ENCODE results near the gene TK2. TPM values are rescaled to one million over a fixed set of nuclear protein-coding genes. Genes with fewer than 3 reads are reported as not detected.
"Not testable (repeated sequence)": the region's sequence is repeated elsewhere in the genome, so short reads cannot be mapped to it uniquely, and the experiment has no call there.

The TK2 gene
- total and polyA plus RNA-seq, 2 donors (not counting 1 experiment from before 2014, with no cell fraction given): 34.8 to 73.7 TPM

GRCh38 chr16:66469291-66469946, 80.5 kb downstream of the TK2 start:
- DNase-seq (ENCODE audit: low read depth in 2 of 2): no peak

GRCh38 chr16:66468321-66468965, 81.5 kb downstream of the TK2 start:
- no peaks in the 10 kb centered on the region for H3K27me3 ChIP-seq (ENCODE audit: control insufficient read depth, insufficient read depth, low read length)
- no peak overlapping the region for H3K4me3 ChIP-seq (replicated peaks in 1 of 4; ENCODE audit: control extremely low read depth in 1 of 4, insufficient read depth in 1 of 4, low read depth in 3 of 4, low read length in 4 of 4)
- H3K4me1 ChIP-seq (ENCODE audit: control insufficient read depth, extremely low read depth, insufficient read depth, low read length): no peaks in the 10 kb centered on the region
- no peak overlapping the region for H2AFZ ChIP-seq (ENCODE audit: low read length)
- H3K4me2 ChIP-seq (ENCODE audit: extremely low read depth, insufficient read depth, low read length): no peak overlapping the region
- H4K20me1 ChIP-seq (ENCODE audit: control insufficient read depth, extremely low read depth, insufficient read depth, low read length): no peaks in the 10 kb centered on the region
- TF ChIP-seq CTCF (conservative IDR thresholded peaks at IDR 0.05 in 1 of 2, IDR thresholded peaks at IDR 0.05 in 1 of 2; ENCODE audit: low read depth in 1 of 2, low read length in 2 of 2): no peak
- TF ChIP-seq EZH2 (IDR thresholded peaks at IDR 0.05; ENCODE audit: low read length, missing control alignments): no peak
- H3K9me3 ChIP-seq (ENCODE audit: control insufficient read depth, insufficient read depth, low read depth, low read length): no peaks in the 10 kb centered on the region
- H3K27ac ChIP-seq (ENCODE audit: insufficient read depth, low read length): no peak overlapping the region
- no peaks in the 10 kb centered on the region for H3K36me3 ChIP-seq (ENCODE audit: control insufficient read depth, insufficient read depth, low read length)
- DNase-seq (ENCODE audit: low read depth in 2 of 2): no peak
- H3K9ac ChIP-seq (ENCODE audit: insufficient read depth, low read length): no peak overlapping the region
- H3K79me2 ChIP-seq (ENCODE audit: control insufficient read depth, insufficient read depth, low read length): no peaks in the 10 kb centered on the region

More at GRCh38 chr16:66469291-66469946, 80.5 kb downstream of the TK2 start:
- Histone ChIP-seq H3K79me2 (ENCODE audit: control insufficient read depth, insufficient read depth, low read length) (no peaks in the 10 kb centered on the region), H4K20me1 (ENCODE audit: control insufficient read depth, extremely low read depth, insufficient read depth, low read length) (no peaks in the 10 kb centered on the region), H3K4me2 (ENCODE audit: extremely low read depth, insufficient read depth, low read length) (no peak overlapping the region), H3K4me1 (ENCODE audit: control insufficient read depth, extremely low read depth, insufficient read depth, low read length) (no peaks in the 10 kb centered on the region), H3K9ac (ENCODE audit: insufficient read depth, low read length) (no peak overlapping the region), H2AFZ (ENCODE audit: low read length) (no peak overlapping the region), H3K36me3 (ENCODE audit: control insufficient read depth, insufficient read depth, low read length) (no peaks in the 10 kb centered on the region), H3K27me3 (ENCODE audit: control insufficient read depth, insufficient read depth, low read length) (no peaks in the 10 kb centered on the region), H3K27ac (ENCODE audit: insufficient read depth, low read length) (no peak overlapping the region), H3K4me3 (replicated peaks in 1 of 4; ENCODE audit: control extremely low read depth in 1 of 4, insufficient read depth in 1 of 4, low read depth in 3 of 4, low read length in 4 of 4) (no peak overlapping the region), H3K9me3 (ENCODE audit: control insufficient read depth, insufficient read depth, low read depth, low read length) (no peaks in the 10 kb centered on the region)
- TF ChIP-seq CTCF (conservative IDR thresholded peaks at IDR 0.05 in 1 of 2, IDR thresholded peaks at IDR 0.05 in 1 of 2; ENCODE audit: low read depth in 1 of 2, low read length in 2 of 2): no peak

- TF ChIP-seq CTCF (conservative IDR thresholded peaks at IDR 0.05 in 1 of 2, IDR thresholded peaks at IDR 0.05 in 1 of 2; ENCODE audit: low read depth in 1 of 2, low read length in 2 of 2) (no peak), EZH2 (IDR thresholded peaks at IDR 0.05; ENCODE audit: low read length, missing control alignments) (no peak)
- H3K27ac ChIP-seq (ENCODE audit: insufficient read depth, low read length): no peak overlapping the region
- H3K36me3 ChIP-seq (ENCODE audit: control insufficient read depth, insufficient read depth, low read length): no peaks in the 10 kb centered on the region
- DNase-seq (ENCODE audit: low read depth in 2 of 2): no peak
- H3K79me2 ChIP-seq (ENCODE audit: control insufficient read depth, insufficient read depth, low read length): no peaks in the 10 kb centered on the region
- no peak overlapping the region for H3K4me2 ChIP-seq (ENCODE audit: extremely low read depth, insufficient read depth, low read length)
- no peaks in the 10 kb centered on the region for H3K4me1 ChIP-seq (ENCODE audit: control insufficient read depth, extremely low read depth, insufficient read depth, low read length)
- H3K4me3 ChIP-seq (replicated peaks in 1 of 4; ENCODE audit: control extremely low read depth in 1 of 4, insufficient read depth in 1 of 4, low read depth in 3 of 4, low read length in 4 of 4): no peak overlapping the region
- H4K20me1 ChIP-seq (ENCODE audit: control insufficient read depth, extremely low read depth, insufficient read depth, low read length): no peaks in the 10 kb centered on the region
- no peaks in the 10 kb centered on the region for H3K9me3 ChIP-seq (ENCODE audit: control insufficient read depth, insufficient read depth, low read depth, low read length)
- no peak overlapping the region for H3K9ac ChIP-seq (ENCODE audit: insufficient read depth, low read length)
- no peak overlapping the region for H2AFZ ChIP-seq (ENCODE audit: low read length)
- no peaks in the 10 kb centered on the region for H3K27me3 ChIP-seq (ENCODE audit: control insufficient read depth, insufficient read depth, low read length)
These were observed 82.3 kb downstream of the TK2 start for GRCh38 chr16:66467611-66468010.

GRCh38 chr16:66466636-66467035, 83.3 kb downstream of the TK2 start:
- not testable (repeated sequence) for H4K20me1 ChIP-seq (ENCODE audit: control insufficient read depth, extremely low read depth, insufficient read depth, low read length); DNase-seq (ENCODE audit: low read depth in 2 of 2); H3K9me3 ChIP-seq (ENCODE audit: control insufficient read depth, insufficient read depth, low read depth, low read length); H3K4me2 ChIP-seq (ENCODE audit: extremely low read depth, insufficient read depth, low read length); H3K27ac ChIP-seq (ENCODE audit: insufficient read depth, low read length); H3K27me3 ChIP-seq (ENCODE audit: control insufficient read depth, insufficient read depth, low read length); H3K4me1 ChIP-seq (ENCODE audit: control insufficient read depth, extremely low read depth, insufficient read depth, low read length); H3K9ac ChIP-seq (ENCODE audit: insufficient read depth, low read length); H3K4me3 ChIP-seq (replicated peaks in 1 of 4; ENCODE audit: control extremely low read depth in 1 of 4, insufficient read depth in 1 of 4, low read depth in 3 of 4, low read length in 4 of 4); H3K79me2 ChIP-seq (ENCODE audit: control insufficient read depth, insufficient read depth, low read length); H2AFZ ChIP-seq (ENCODE audit: low read length); H3K36me3 ChIP-seq (ENCODE audit: control insufficient read depth, insufficient read depth, low read length)

All from fibroblast of lung (primary cell).